Fibroblast of the aortic adventitia (primary cell): ENCODE data around the gene KAT6B. TPM values are rescaled to one million over a fixed set of nuclear protein-coding genes. Genes with fewer than 3 reads are reported as not detected.

ENCODE experiments used
- DNase-seq: peaks from one replicate; pipeline ENCODE4 v3.0.0-alpha.2; 2010; ENCODE audit warnings: low read depth
- H3K4me3 ChIP-seq: 2 replicates; pipeline ENCODE4 v1.5.1; 2011; ENCODE audit warnings: low read depth, mild to moderate bottlenecking, control low read depth, low read length, moderate library complexity
- total RNA-seq: library from RNA; depleted of rRNA; stranded (reverse); fragments of >200 nt; gene quantifications from 2 replicates; pipeline ENCODE4 v1.2.3, GENCODE V29; 2012; ENCODE audit warnings: low replicate concordance
- TF ChIP-seq, protein P1 (sequence below): IDR thresholded peaks from 2 replicates; pipeline ENCODE4 v1.5.1; 2011; ENCODE audit warnings: mild to moderate bottlenecking, low read length, control low read depth, inconsistent platforms; ENCODE audit not compliant: insufficient read depth

KAT6B gene
- total RNA-seq, 1 donor, result 38.9 TPM

DNA sequence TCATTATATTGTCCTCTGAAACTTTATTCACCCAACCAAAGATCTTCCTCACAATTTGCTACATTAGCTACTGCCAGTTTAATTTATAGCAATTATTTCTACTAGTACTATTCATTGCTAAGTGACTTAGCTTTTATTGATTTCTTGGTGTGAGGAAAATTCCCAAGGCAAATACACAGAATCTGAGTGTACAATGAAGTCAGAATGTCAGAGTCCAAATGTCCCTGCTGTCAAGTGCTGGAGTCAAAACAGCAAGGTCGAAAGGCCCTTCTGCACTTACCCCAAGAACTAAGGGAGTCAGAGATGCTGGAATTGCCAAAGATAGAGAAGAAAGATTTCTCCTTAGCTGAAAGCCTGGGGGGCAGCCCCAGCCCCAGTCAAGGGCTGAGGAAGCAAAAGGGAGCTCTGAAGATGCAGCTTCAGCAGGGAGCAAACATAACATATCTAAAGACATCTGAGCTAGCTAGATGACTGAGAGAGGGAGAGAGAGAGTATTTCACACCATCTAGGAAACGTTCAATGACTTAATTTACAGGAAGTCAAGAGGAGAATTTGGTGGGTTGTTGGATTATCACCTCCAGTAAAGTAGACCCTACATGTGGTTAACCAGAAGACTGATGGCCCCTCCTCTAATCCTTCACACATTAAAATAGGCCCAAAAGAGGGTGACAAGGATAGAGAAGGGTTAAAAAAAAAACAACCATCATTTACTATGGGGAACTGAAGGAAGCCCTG lies 248.5 kb downstream of the KAT6B start:
- TF ChIP-seq, protein P1, sequence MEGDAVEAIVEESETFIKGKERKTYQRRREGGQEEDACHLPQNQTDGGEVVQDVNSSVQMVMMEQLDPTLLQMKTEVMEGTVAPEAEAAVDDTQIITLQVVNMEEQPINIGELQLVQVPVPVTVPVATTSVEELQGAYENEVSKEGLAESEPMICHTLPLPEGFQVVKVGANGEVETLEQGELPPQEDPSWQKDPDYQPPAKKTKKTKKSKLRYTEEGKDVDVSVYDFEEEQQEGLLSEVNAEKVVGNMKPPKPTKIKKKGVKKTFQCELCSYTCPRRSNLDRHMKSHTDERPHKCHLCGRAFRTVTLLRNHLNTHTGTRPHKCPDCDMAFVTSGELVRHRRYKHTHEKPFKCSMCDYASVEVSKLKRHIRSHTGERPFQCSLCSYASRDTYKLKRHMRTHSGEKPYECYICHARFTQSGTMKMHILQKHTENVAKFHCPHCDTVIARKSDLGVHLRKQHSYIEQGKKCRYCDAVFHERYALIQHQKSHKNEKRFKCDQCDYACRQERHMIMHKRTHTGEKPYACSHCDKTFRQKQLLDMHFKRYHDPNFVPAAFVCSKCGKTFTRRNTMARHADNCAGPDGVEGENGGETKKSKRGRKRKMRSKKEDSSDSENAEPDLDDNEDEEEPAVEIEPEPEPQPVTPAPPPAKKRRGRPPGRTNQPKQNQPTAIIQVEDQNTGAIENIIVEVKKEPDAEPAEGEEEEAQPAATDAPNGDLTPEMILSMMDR, result no peak
- DNase-seq, result no peak

DNA sequence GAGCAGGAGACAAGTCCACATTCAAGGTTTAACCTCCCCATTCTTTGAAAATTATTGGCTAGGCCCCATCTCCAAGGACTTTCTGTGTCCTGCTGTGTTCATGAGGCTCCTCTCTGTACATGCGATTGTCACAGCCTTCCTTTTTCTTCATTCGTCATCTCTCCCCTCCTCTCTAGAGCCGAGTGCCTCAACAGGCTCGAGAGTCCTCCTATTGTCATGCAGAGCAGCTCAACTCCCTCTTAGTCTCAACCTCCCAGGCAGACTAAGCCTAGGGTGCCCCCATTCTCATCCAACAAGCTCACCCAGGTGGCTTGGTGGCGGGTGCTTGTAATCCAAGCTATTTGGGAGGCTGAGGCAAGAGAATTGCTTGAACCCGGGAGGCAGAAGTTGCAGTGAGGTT lies 249.9 kb downstream of the KAT6B start:
- no peak for DNase-seq
- no peak overlapping the region for H3K4me3 ChIP-seq
- TF ChIP-seq, protein P1, result no peak

More for the DNA sequence above, 248.5 kb downstream of the KAT6B start:
- H3K4me3 ChIP-seq, result no peak overlapping the region

DNA sequence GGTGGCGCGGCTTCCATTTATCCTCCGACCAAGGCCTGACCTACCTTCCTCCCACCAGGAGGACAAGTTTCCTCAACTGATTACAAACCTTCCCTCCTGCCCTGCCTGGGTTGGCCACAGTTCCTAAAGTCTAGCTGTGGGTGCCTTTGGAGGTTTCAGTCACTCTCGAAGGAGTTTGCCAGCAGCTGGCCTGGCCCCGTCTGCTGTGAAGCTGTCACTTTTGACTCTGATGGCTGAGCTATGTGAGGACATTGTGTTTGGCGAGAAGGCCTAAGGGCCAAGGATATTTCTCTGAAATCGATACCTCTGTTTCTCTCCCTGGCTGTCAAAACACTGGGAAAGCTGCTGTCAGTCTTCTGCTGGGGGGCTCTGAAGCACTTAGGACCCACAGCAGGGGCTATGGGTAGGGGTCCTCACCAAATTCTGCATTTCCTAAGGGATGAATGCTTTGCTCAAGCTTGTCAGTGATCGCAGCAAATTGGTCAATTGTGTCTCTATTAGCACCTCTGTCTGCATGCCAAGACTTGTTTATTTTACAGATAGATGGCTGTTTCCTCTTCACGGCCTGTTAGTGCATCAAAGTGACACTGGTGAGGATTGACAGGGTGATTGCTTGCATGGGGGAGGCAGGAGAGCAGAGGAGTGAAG lies 253.2 kb downstream of the KAT6B start:
- no peak overlapping the region for H3K4me3 ChIP-seq
- DNase-seq, result no peak
- TF ChIP-seq, protein P1, result no peak

DNA sequence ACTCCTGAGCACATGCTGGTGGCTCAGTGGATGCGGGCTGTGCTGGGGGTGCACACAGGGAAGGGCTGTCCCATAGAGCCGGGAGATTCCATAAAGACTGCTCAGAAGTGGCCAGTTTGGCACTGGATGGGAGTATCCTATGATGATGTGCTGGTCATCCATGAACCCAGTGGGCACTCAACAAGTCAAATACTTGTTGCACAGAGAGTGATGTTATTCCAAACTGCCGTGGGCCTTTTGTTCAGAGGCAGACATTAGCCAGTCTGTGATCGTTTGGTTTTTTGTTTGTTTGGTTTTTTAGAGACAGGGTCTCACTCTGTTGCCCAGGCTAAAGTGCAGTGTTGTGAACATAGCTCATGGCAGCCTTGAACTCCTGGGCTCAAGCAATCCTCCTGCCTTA lies 254.2 kb downstream of the KAT6B start:
- TF ChIP-seq, protein P1, result no peak
- no peak overlapping the region for H3K4me3 ChIP-seq
- DNase-seq, result no peak

DNA sequence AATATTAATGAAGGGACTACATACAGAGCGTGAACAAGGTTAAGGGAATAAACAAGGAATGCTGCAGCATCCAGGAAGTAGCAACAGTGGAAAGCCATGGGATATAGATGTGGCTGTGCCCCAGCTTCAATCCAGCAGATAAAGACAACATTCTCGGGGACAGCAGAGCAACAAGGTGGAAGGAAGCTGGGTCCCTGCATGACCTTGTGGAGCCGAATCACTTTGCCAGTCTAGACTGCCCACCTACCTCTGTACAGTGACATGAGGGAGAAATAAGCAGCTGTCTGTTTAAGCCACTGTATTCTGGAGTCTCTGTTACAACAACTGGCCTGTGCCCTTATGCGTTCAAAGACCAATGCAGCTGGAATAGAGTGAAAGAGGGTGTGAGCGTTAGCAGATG lies 255.0 kb downstream of the KAT6B start:
- no peak overlapping the region for H3K4me3 ChIP-seq
- no peak for DNase-seq
- TF ChIP-seq, protein P1, result no peak
